ENCODE data around the gene WFDC11. TPM values are rescaled to one million over a fixed set of nuclear protein-coding genes. Genes with fewer than 3 reads are reported as not detected.

The WFDC11 gene
- total RNA-seq, 1 experiment from 2014 or later, result not detected

GRCh38 chr20:45611054-45611453, 59.0 kb downstream of the WFDC11 start:
- Histone ChIP-seq H3K4me3 (no peak overlapping the region), H3K79me2 (ENCODE audit: low read depth) (no peaks in the 10 kb centered on the region), H3K4me1 (replicated peaks; ENCODE audit: insufficient read depth) (no peaks in the 10 kb centered on the region), H3F3A (ENCODE audit: insufficient read depth, low read depth) (no peaks in the 10 kb centered on the region), H3K36me3 (ENCODE audit: low read depth) (no peaks in the 10 kb centered on the region), H3K4me2 (no peak overlapping the region), H3K27ac (no peak overlapping the region), H3K27me3 (ENCODE audit: insufficient read depth, low read depth) (no peaks in the 10 kb centered on the region), H3K9me3 (ENCODE audit: insufficient read depth, low read depth) (peaks cover 13% of the 10 kb centered on the region; the same call in 1 of the 2 replicates), H2AFZ (no peak overlapping the region), H4K20me1 (ENCODE audit: insufficient read depth) (no peaks in the 10 kb centered on the region), H3K9me2 (ENCODE audit: insufficient read depth) (no peaks in the 10 kb centered on the region)
- BruUV-seq (replicated peaks), result no TSS peak
- CTCF ChIA-PET, result interaction anchor here (0.7 kb wide), 1 partner anchor 129 kb away, joined by 18 read pairs; no protein-coding TSS in a partner anchor
- no peak for TF ChIP-seq EZH2 (IDR thresholded peaks at IDR 0.05; ENCODE audit: low read depth)
- no peak for TF ChIP-seq CTCF (conservative IDR thresholded peaks at IDR 0.05)
- POLR2A ChIA-PET (ENCODE audit: unreplicated experiment), result interaction anchor here (0.5 kb wide), 1 partner anchor 54 kb away, joined by 4 read pairs; no protein-coding TSS in a partner anchor
- DNase-seq, result no peak
- intact Hi-C loops (cut with micrococcal nuclease; ENCODE audit: unreplicated experiment), result no loop called here

- no peaks in the 10 kb centered on the region for H3K27me3 ChIP-seq (ENCODE audit: insufficient read depth, low read depth)
- peaks cover 13% of the 10 kb centered on the region; the same call in 1 of the 2 replicates for H3K9me3 ChIP-seq (ENCODE audit: insufficient read depth, low read depth)
- no peak overlapping the region for H3K4me2 ChIP-seq
- ChIA-PET CTCF (no interaction called here), POLR2A (ENCODE audit: unreplicated experiment) (no interaction called here)
- DNase-seq, result no peak
- TF ChIP-seq EZH2 (IDR thresholded peaks at IDR 0.05; ENCODE audit: low read depth), result no peak
- no peak for TF ChIP-seq CTCF (conservative IDR thresholded peaks at IDR 0.05)
- intact Hi-C loops (cut with micrococcal nuclease; ENCODE audit: unreplicated experiment), result no loop called here
- no peaks in the 10 kb centered on the region for H3K79me2 ChIP-seq (ENCODE audit: low read depth)
- H3K4me3 ChIP-seq, result no peak overlapping the region
- no peaks in the 10 kb centered on the region for H3K9me2 ChIP-seq (ENCODE audit: insufficient read depth)
- H3K4me1 ChIP-seq (replicated peaks; ENCODE audit: insufficient read depth), result no peaks in the 10 kb centered on the region
- H3K36me3 ChIP-seq (ENCODE audit: low read depth), result no peaks in the 10 kb centered on the region
- H3F3A ChIP-seq (ENCODE audit: insufficient read depth, low read depth), result no peaks in the 10 kb centered on the region
- no peak overlapping the region for H2AFZ ChIP-seq
- no peaks in the 10 kb centered on the region for H4K20me1 ChIP-seq (ENCODE audit: insufficient read depth)
- no TSS peak for BruUV-seq (replicated peaks)
- H3K27ac ChIP-seq, result no peak overlapping the region
Measured at GRCh38 chr20:45607810-45608209, 62.2 kb downstream of the WFDC11 start.

Small RNA genes within 50 kb of the gene (microRNA-seq; reads per million reads assigned to microRNA genes)
- 7.4 reads per million, percentile 7 among the genes with 10 or more reads in this experiment for gene MIR3617 (ENCODE audit: borderline number of aligned reads, borderline replicate concordance)

Other genes with a start within 250 kb of the WFDC11 start
- gene WFDC2, start 200.5 kb downstream of the WFDC11 start, total RNA-seq (2021), result 159 and 185 TPM in 2 replicates
- gene SPINT3, start 154.6 kb downstream of the WFDC11 start, total RNA-seq (2021), result not detected in 2 replicates
- not detected in 2 replicates for gene WFDC6, start 130.8 kb downstream of the WFDC11 start, total RNA-seq (2021)
- not detected in 2 replicates for gene EPPIN, start 122.8 kb downstream of the WFDC11 start, total RNA-seq (2021)
- gene WFDC8, start 91.0 kb downstream of the WFDC11 start, total RNA-seq (2021), result not detected in 2 replicates
- gene WFDC10A, start 40.5 kb downstream of the WFDC11 start, total RNA-seq (2021), result not detected in 2 replicates
- gene WFDC9, start 39.0 kb downstream of the WFDC11 start, total RNA-seq (2021), result not detected in 2 replicates
- gene WFDC13, start 31.8 kb upstream of the WFDC11 start, total RNA-seq (2021), result not detected in 2 replicates
- gene WFDC10B, start 34.8 kb upstream of the WFDC11 start, total RNA-seq (2021), result not detected in 2 replicates
- not detected in 2 replicates for gene SPINT4, start 52.1 kb upstream of the WFDC11 start, total RNA-seq (2021)
- 21.6 and 22.4 TPM in 2 replicates for gene WFDC3, start 121.6 kb upstream of the WFDC11 start, total RNA-seq (2021)
- 53.4 and 56.6 TPM in 2 replicates for gene DNTTIP1, start 121.7 kb upstream of the WFDC11 start, total RNA-seq (2021)
- 207 TPM in 2 replicates for gene UBE2C, start 142.4 kb upstream of the WFDC11 start, total RNA-seq (2021)
- gene TNNC2, start 157.1 kb upstream of the WFDC11 start, total RNA-seq (2021), result 1.3 TPM in 1 of 2 replicates, not detected in the other
- gene SNX21, start 163.6 kb upstream of the WFDC11 start, total RNA-seq (2021), result 9.8 and 13.3 TPM in 2 replicates
- gene ACOT8, start 187.2 kb upstream of the WFDC11 start, total RNA-seq (2021), result 33.4 and 40.0 TPM in 2 replicates
- gene ZSWIM3, start 187.4 kb upstream of the WFDC11 start, total RNA-seq (2021), result 2.7 and 3.3 TPM in 2 replicates
- gene ZSWIM1, start 211.0 kb upstream of the WFDC11 start, total RNA-seq (2021), result 13.2 and 13.5 TPM in 2 replicates
- 5.2 and 6.3 TPM in 2 replicates for gene SPATA25, start 217.4 kb upstream of the WFDC11 start, total RNA-seq (2021)
- 6.5 and 9.2 TPM in 2 replicates for gene NEURL2, start 221.0 kb upstream of the WFDC11 start, total RNA-seq (2021)
- 123 and 132 TPM in 2 replicates for gene CTSA, start 221.1 kb upstream of the WFDC11 start, total RNA-seq (2021)
- gene PLTP, start 241.9 kb upstream of the WFDC11 start, total RNA-seq (2021), result 113 and 127 TPM in 2 replicates